ENCODE results near the gene GCC1.

GCC1 gene

GRCh38 chr7:127625331-127625730, 39.9 kb upstream of the GCC1 start:
- no peak for DNase-seq
- no peak overlapping the region for H4K91ac ChIP-seq (ENCODE audit: low read length)
- no peak overlapping the region for H3K4me3 ChIP-seq (ENCODE audit: insufficient read depth in 1 of 2, low read depth in 1 of 2, low read length in 2 of 2)
- no peak overlapping the region for H2BK5ac ChIP-seq (ENCODE audit: low read depth, low read length, poor library complexity, severe bottlenecking)
- no peak overlapping the region for H4K8ac ChIP-seq (ENCODE audit: low read length)
- H3K4ac ChIP-seq (ENCODE audit: low read depth in 1 of 2, low read length in 2 of 2), result no peak overlapping the region
- peaks cover 25 to 32% of the 10 kb centered on the region in 2 experiments for H3K27me3 ChIP-seq (ENCODE audit: control insufficient read depth in 1 of 2, insufficient read depth in 1 of 2, low read length in 2 of 2)
- H2AFZ ChIP-seq (ENCODE audit: low read depth, low read length), result no peak overlapping the region
- H2AK5ac ChIP-seq (ENCODE audit: low read length, severe bottlenecking), result no peak overlapping the region
- H3K9ac ChIP-seq (ENCODE audit: low read length), result no peak overlapping the region
- H3K79me1 ChIP-seq (replicated peaks; ENCODE audit: low read length, poor library complexity, severe bottlenecking), result no peaks in the 10 kb centered on the region
- no peaks in the 10 kb centered on the region for H3K4me1 ChIP-seq (ENCODE audit: control insufficient read depth, insufficient read depth, low read depth, low read length)
- H3K14ac ChIP-seq (ENCODE audit: low read length in 2 of 2), result no peak overlapping the region
- H3K27ac ChIP-seq (ENCODE audit: low read length, poor library complexity, severe bottlenecking), result no peak overlapping the region
- H2BK15ac ChIP-seq (ENCODE audit: low read depth, poor library complexity, severe bottlenecking), result no peak overlapping the region
- no peak overlapping the region for H3K18ac ChIP-seq (ENCODE audit: low read depth in 1 of 2, low read length in 2 of 2)
- no peak overlapping the region for H3K4me2 ChIP-seq (ENCODE audit: low read length, poor library complexity, severe bottlenecking)
- H2BK12ac ChIP-seq (ENCODE audit: low read length in 2 of 2), result no peak overlapping the region
- no peaks in the 10 kb centered on the region for H3K36me3 ChIP-seq (ENCODE audit: control insufficient read depth in 1 of 2, insufficient read depth in 2 of 2, low read depth in 1 of 2, low read length in 2 of 2)
- no peak overlapping the region for H3K23ac ChIP-seq (ENCODE audit: low read length in 2 of 2)
- no peaks in the 10 kb centered on the region for H3K9me3 ChIP-seq (ENCODE audit: control insufficient read depth, low read length)
- no peak overlapping the region for H2BK120ac ChIP-seq (ENCODE audit: low read depth, low read length)

GRCh38 chr7:127620406-127621233, 35.2 kb upstream of the GCC1 start:
- Histone ChIP-seq H3K14ac (ENCODE audit: low read length in 2 of 2) (no peak overlapping the region), H2BK5ac (ENCODE audit: low read depth, low read length, poor library complexity, severe bottlenecking) (no peak overlapping the region), H3K4me1 (ENCODE audit: control insufficient read depth, insufficient read depth, low read depth, low read length) (no peaks in the 10 kb centered on the region), H3K27me3 (ENCODE audit: control insufficient read depth in 1 of 2, insufficient read depth in 1 of 2, low read length in 2 of 2) (peaks cover 69 to 72% of the 10 kb centered on the region in 2 experiments), H3K23ac (ENCODE audit: low read length in 2 of 2) (no peak overlapping the region), H2AK5ac (ENCODE audit: low read length, severe bottlenecking) (no peak overlapping the region), H2AFZ (ENCODE audit: low read depth, low read length) (no peak overlapping the region), H2BK12ac (ENCODE audit: low read length in 2 of 2) (no peak overlapping the region), H2BK120ac (ENCODE audit: low read depth, low read length) (no peak overlapping the region), H3K79me1 (replicated peaks; ENCODE audit: low read length, poor library complexity, severe bottlenecking) (no peaks in the 10 kb centered on the region), H3K27ac (ENCODE audit: low read length, poor library complexity, severe bottlenecking) (no peak overlapping the region), H2BK15ac (ENCODE audit: low read depth, poor library complexity, severe bottlenecking) (no peak overlapping the region), H3K4me3 (ENCODE audit: insufficient read depth in 1 of 2, low read depth in 1 of 2, low read length in 2 of 2) (no peak overlapping the region), H3K4ac (ENCODE audit: low read depth in 1 of 2, low read length in 2 of 2) (no peak overlapping the region), H3K4me2 (ENCODE audit: low read length, poor library complexity, severe bottlenecking) (no peak overlapping the region), H4K91ac (ENCODE audit: low read length) (no peak overlapping the region), H4K8ac (ENCODE audit: low read length) (no peak overlapping the region), H3K9me3 (ENCODE audit: control insufficient read depth, low read length) (no peaks in the 10 kb centered on the region), H3K18ac (ENCODE audit: low read depth in 1 of 2, low read length in 2 of 2) (no peak overlapping the region), H3K36me3 (ENCODE audit: control insufficient read depth in 1 of 2, insufficient read depth in 2 of 2, low read depth in 1 of 2, low read length in 2 of 2) (no peaks in the 10 kb centered on the region), H3K9ac (ENCODE audit: low read length) (no peak overlapping the region)
- WGBS, result 2% methylated on average over 17 of the region's 24 CpGs
- DNase-seq, result no peak

GRCh38 chr7:127619681-127620405, 34.4 kb upstream of the GCC1 start:
- H3K36me3 ChIP-seq (ENCODE audit: control insufficient read depth in 1 of 2, insufficient read depth in 2 of 2, low read depth in 1 of 2, low read length in 2 of 2), result no peaks in the 10 kb centered on the region
- no peak overlapping the region for H2BK12ac ChIP-seq (ENCODE audit: low read length in 2 of 2)
- no peak overlapping the region for H3K14ac ChIP-seq (ENCODE audit: low read length in 2 of 2)
- H4K8ac ChIP-seq (ENCODE audit: low read length), result no peak overlapping the region
- H2BK15ac ChIP-seq (ENCODE audit: low read depth, poor library complexity, severe bottlenecking), result no peak overlapping the region
- H2AFZ ChIP-seq (ENCODE audit: low read depth, low read length), result no peak overlapping the region
- no peaks in the 10 kb centered on the region for H3K4me1 ChIP-seq (ENCODE audit: control insufficient read depth, insufficient read depth, low read depth, low read length)
- no peak overlapping the region for H4K91ac ChIP-seq (ENCODE audit: low read length)
- DNase-seq, result peak; percentile 18
- no peak overlapping the region for H3K4me3 ChIP-seq (ENCODE audit: insufficient read depth in 1 of 2, low read depth in 1 of 2, low read length in 2 of 2)
- H2BK5ac ChIP-seq (ENCODE audit: low read depth, low read length, poor library complexity, severe bottlenecking), result no peak overlapping the region
- peaks cover 76 to 80% of the 10 kb centered on the region in 2 experiments for H3K27me3 ChIP-seq (ENCODE audit: control insufficient read depth in 1 of 2, insufficient read depth in 1 of 2, low read length in 2 of 2)
- H3K27ac ChIP-seq (ENCODE audit: low read length, poor library complexity, severe bottlenecking), result no peak overlapping the region
- no peaks in the 10 kb centered on the region for H3K9me3 ChIP-seq (ENCODE audit: control insufficient read depth, low read length)
- no peak overlapping the region for H3K4ac ChIP-seq (ENCODE audit: low read depth in 1 of 2, low read length in 2 of 2)
- H3K18ac ChIP-seq (ENCODE audit: low read depth in 1 of 2, low read length in 2 of 2), result no peak overlapping the region
- H3K4me2 ChIP-seq (ENCODE audit: low read length, poor library complexity, severe bottlenecking), result no peak overlapping the region
- WGBS, result 11% methylated on average over 23 of the region's 27 CpGs
- no peak overlapping the region for H3K9ac ChIP-seq (ENCODE audit: low read length)
- no peaks in the 10 kb centered on the region for H3K79me1 ChIP-seq (replicated peaks; ENCODE audit: low read length, poor library complexity, severe bottlenecking)
- H2BK120ac ChIP-seq (ENCODE audit: low read depth, low read length), result no peak overlapping the region
- no peak overlapping the region for H3K23ac ChIP-seq (ENCODE audit: low read length in 2 of 2)
- H2AK5ac ChIP-seq (ENCODE audit: low read length, severe bottlenecking), result no peak overlapping the region

GRCh38 chr7:127618775-127619174, 33.4 kb upstream of the GCC1 start:
- Histone ChIP-seq H3K36me3 (ENCODE audit: control insufficient read depth in 1 of 2, insufficient read depth in 2 of 2, low read depth in 1 of 2, low read length in 2 of 2) (no peaks in the 10 kb centered on the region), H3K4me2 (ENCODE audit: low read length, poor library complexity, severe bottlenecking) (no peak overlapping the region), H3K4me1 (ENCODE audit: control insufficient read depth, insufficient read depth, low read depth, low read length) (no peaks in the 10 kb centered on the region), H3K4ac (ENCODE audit: low read depth in 1 of 2, low read length in 2 of 2) (no peak overlapping the region), H3K79me1 (replicated peaks; ENCODE audit: low read length, poor library complexity, severe bottlenecking) (no peaks in the 10 kb centered on the region), H4K8ac (ENCODE audit: low read length) (no peak overlapping the region), H2BK5ac (ENCODE audit: low read depth, low read length, poor library complexity, severe bottlenecking) (no peak overlapping the region), H3K23ac (ENCODE audit: low read length in 2 of 2) (no peak overlapping the region), H3K27me3 (ENCODE audit: control insufficient read depth in 1 of 2, insufficient read depth in 1 of 2, low read length in 2 of 2) (peaks cover 84 to 90% of the 10 kb centered on the region in 2 experiments), H3K27ac (ENCODE audit: low read length, poor library complexity, severe bottlenecking) (no peak overlapping the region), H3K9me3 (ENCODE audit: control insufficient read depth, low read length) (no peaks in the 10 kb centered on the region), H3K18ac (ENCODE audit: low read depth in 1 of 2, low read length in 2 of 2) (no peak overlapping the region), H3K9ac (ENCODE audit: low read length) (no peak overlapping the region), H2AK5ac (ENCODE audit: low read length, severe bottlenecking) (no peak overlapping the region), H2AFZ (ENCODE audit: low read depth, low read length) (no peak overlapping the region), H3K4me3 (ENCODE audit: insufficient read depth in 1 of 2, low read depth in 1 of 2, low read length in 2 of 2) (no peak overlapping the region), H3K14ac (ENCODE audit: low read length in 2 of 2) (no peak overlapping the region), H4K91ac (ENCODE audit: low read length) (no peak overlapping the region), H2BK120ac (ENCODE audit: low read depth, low read length) (no peak overlapping the region), H2BK12ac (ENCODE audit: low read length in 2 of 2) (no peak overlapping the region), H2BK15ac (ENCODE audit: low read depth, poor library complexity, severe bottlenecking) (no peak overlapping the region)
- DNase-seq, result no peak
- WGBS, result 60% methylated on average over 1 of the region's 1 CpG

Measured in mesenchymal stem cell (in vitro differentiated cells and primary cell).